SK-N-SH (cell line): Measurements from ENCODE around the gene KRTAP5-11. TPM values are rescaled to one million over a fixed set of nuclear protein-coding genes. Genes with fewer than 3 reads are reported as not detected.
"Not testable (repeated sequence)": the region's sequence is repeated elsewhere in the genome, so short reads cannot be mapped to it uniquely, and the experiment has no call there.

Source experiments
- CTCF ChIA-PET: fragments of 300-600, 350-600 bp; formaldehyde crosslinking; extraction: SDS; loops from one replicate; lab custom pipeline; 2021; lab: Yijun Ruan, JAX
- POLR2A ChIA-PET: fragments of 350-600 bp; sonication (Branson Sonifier 250); formaldehyde crosslinking; extraction: SDS; loops from one replicate; lab custom pipeline; 2020; ENCODE audit warnings: antibody characterized with exemption, inconsistent platforms; lab: Yijun Ruan, JAX
- DNase-seq: peaks from one replicate; pipeline ENCODE4 v3.0.0; 2012
- H2AFZ ChIP-seq: fragments of 200-600 bp; sonication (generic); 2 replicates; pipeline ENCODE4 v1.8.1; 2016; ENCODE audit warnings: antibody characterized with exemption, mild to moderate bottlenecking, low read depth
- H3F3A ChIP-seq: fragments of 200-600 bp; sonication (generic); replicated peaks from 2 replicates; pipeline ENCODE3; 2016; ENCODE audit warnings: antibody characterized with exemption, mild to moderate bottlenecking; ENCODE audit not compliant: insufficient read depth
- H3K27ac ChIP-seq, 2 experiments: fragments of 200-500 bp in 1 of 2; fragments of 200-600 bp in 1 of 2; sonication (Bioruptor generic) in 1 of 2; sonication (generic), shearing (Covaris generic) in 1 of 2; 2 replicates each; pipeline versions ENCODE4 v1.5.1 to v1.6.1; 2014 to 2016; ENCODE audit warnings: low read depth in 2 of 2, inconsistent platforms in 1 of 2, low read length in 1 of 2, mild to moderate bottlenecking in 1 of 2, mixed read lengths in 1 of 2
- H3K27me3 ChIP-seq: fragments of 200-600 bp; sonication (generic), shearing (Covaris generic); 2 replicates; pipeline ENCODE4 v1.6.1; 2016; ENCODE audit warnings: mixed run types; ENCODE audit not compliant: insufficient read depth
- H3K36me3 ChIP-seq, 2 experiments: fragments of 200-500 bp in 1 of 2; fragments of 200-600 bp in 1 of 2; sonication (Bioruptor generic) in 1 of 2; sonication (generic) in 1 of 2; replicated peaks in 1 of 2; 2 replicates each; pipeline versions ENCODE3 to v1.5.1; 2014 to 2016; ENCODE audit warnings: low read length in 1 of 2, mild to moderate bottlenecking in 1 of 2; ENCODE audit not compliant: insufficient read depth in 2 of 2, control insufficient read depth in 1 of 2
- H3K4me1 ChIP-seq, 2 experiments: fragments of 200-500 bp in 1 of 2; fragments of 200-600 bp in 1 of 2; sonication (Bioruptor generic) in 1 of 2; sonication (generic), shearing (Covaris generic) in 1 of 2; 2 replicates each; pipeline versions ENCODE4 v1.5.1 to v1.6.1; 2014 to 2016; ENCODE audit warnings: low read depth in 1 of 2, low read length in 1 of 2, mixed run types in 1 of 2; ENCODE audit not compliant: insufficient read depth in 2 of 2, control insufficient read depth in 1 of 2
- H3K4me2 ChIP-seq: fragments of 200-600 bp; sonication (generic), shearing (Covaris generic); 2 replicates; pipeline ENCODE4 v1.6.1; 2017; ENCODE audit warnings: mixed run types
- H3K4me3 ChIP-seq, 2 experiments: fragments of 200-500 bp in 1 of 2; fragments of 200-600 bp in 1 of 2; sonication (Bioruptor generic) in 1 of 2; sonication (generic), shearing (Covaris generic) in 1 of 2; 2 replicates each; pipeline versions ENCODE4 v1.5.1 to v1.8.1; 2014 to 2016; ENCODE audit warnings: low read depth in 2 of 2, inconsistent platforms in 1 of 2, low read length in 1 of 2, mild to moderate bottlenecking in 1 of 2, mixed read lengths in 1 of 2, moderate library complexity in 1 of 2
- H3K79me2 ChIP-seq: fragments of 200-600 bp; sonication (generic); 2 replicates; pipeline ENCODE4 v1.8.1; 2017; ENCODE audit warnings: mild to moderate bottlenecking; ENCODE audit not compliant: insufficient read depth
- H3K9ac ChIP-seq: fragments of 200-600 bp; sonication (generic); 2 replicates; pipeline ENCODE4 v1.6.1; 2017; ENCODE audit warnings: mixed run types
- H3K9me2 ChIP-seq: fragments of 200-600 bp; sonication (generic); 2 replicates; pipeline ENCODE4 v1.6.1; 2017; ENCODE audit warnings: mixed run types
- H3K9me3 ChIP-seq: fragments of 200-600 bp; sonication (generic); 2 replicates; pipeline ENCODE4 v1.6.1; 2017; ENCODE audit warnings: mixed run types, mild to moderate bottlenecking, moderate library complexity
- H4K20me1 ChIP-seq: fragments of 200-600 bp; sonication (generic); 2 replicates; pipeline ENCODE4 v1.6.1; 2017; ENCODE audit warnings: mild to moderate bottlenecking, mixed run types; ENCODE audit not compliant: insufficient read depth
- CHD2 ChIP-seq: fragments of 150-350 bp; IDR thresholded peaks from 2 replicates; pipeline ENCODE4 v1.6.1; 2018; ENCODE audit warnings: low read length; ENCODE audit not compliant: partially characterized antibody
- ELF1 ChIP-seq: IDR thresholded peaks from 2 replicates; pipeline ENCODE4 v1.4.0; 2012
- MXI1 ChIP-seq: IDR thresholded peaks from 2 replicates; pipeline ENCODE4 v1.6.1; 2012; ENCODE audit warnings: mild to moderate bottlenecking, low read depth, low read length, improper control_type of control experiment
- NRF1 ChIP-seq: IDR thresholded peaks from 2 replicates; pipeline ENCODE4 v1.6.1; 2012; ENCODE audit warnings: low read depth, mild to moderate bottlenecking, low read length
- RAD21 ChIP-seq: IDR thresholded peaks from 2 replicates; pipeline ENCODE4 v1.6.1; 2012; ENCODE audit warnings: mild to moderate bottlenecking, low read length
- RCOR1 ChIP-seq: fragments of 150-350 bp; IDR thresholded peaks from 2 replicates; pipeline ENCODE4 v1.6.1; 2017; ENCODE audit warnings: antibody characterized with exemption, low read length
- SIN3A ChIP-seq: IDR thresholded peaks from 2 replicates; pipeline ENCODE4 v1.6.1; 2012; ENCODE audit warnings: low read depth, mild to moderate bottlenecking, low read length, moderate library complexity, borderline replicate concordance
- ZBTB33 ChIP-seq: IDR thresholded peaks from 2 replicates; pipeline ENCODE4 v1.4.0; 2012; ENCODE audit warnings: low read depth, borderline replicate concordance
- WGBS: methylation state at CpG from one replicate; pipeline ENCODE4 v1.1.6; 2017; ENCODE audit warnings: low lambda C conversion rate; 5-methylcytosine and 5-hydroxymethylcytosine counted together
- polyA plus RNA-seq, 3 experiments: library from polyadenylated mRNA; depleted of rRNA; stranded (reverse); fragments of >200 nt; gene quantifications; 2 replicates each; pipeline ENCODE4 v1.2.3, GENCODE V29; 2012

KRTAP5-11 gene
- polyA plus RNA-seq, 1 of the 3 experiments (the other 2 are of a cell fraction): not detected

- POLR2A ChIA-PET: no interaction called here
- Histone ChIP-seq H3K79me2 (no peaks in the 10 kb centered on the region), H3K27me3 (no peaks in the 10 kb centered on the region), H3K27ac (no peak overlapping the region), H4K20me1 (no peaks in the 10 kb centered on the region), H3K4me1 (peaks cover 0 to 5% of the 10 kb centered on the region in 2 experiments; a peak in 1 of 4 replicates), H3K9me3 (no peaks in the 10 kb centered on the region), H2AFZ (no peak overlapping the region), H3K9ac (no peak overlapping the region), H3K4me3 (no peak overlapping the region), H3K4me2 (no peak overlapping the region), H3K36me3 (no peaks in the 10 kb centered on the region), H3F3A (no peaks in the 10 kb centered on the region), H3K9me2 (no peaks in the 10 kb centered on the region)
- DNase-seq: no peak
- no peak for TF ChIP-seq ELF1
- TF ChIP-seq SIN3A: no peak
- no peak for TF ChIP-seq ZBTB33
- no peak for TF ChIP-seq RAD21
- no peak for TF ChIP-seq RCOR1
- TF ChIP-seq MXI1: no peak
- no peak for TF ChIP-seq CHD2
- no peak for TF ChIP-seq NRF1
- WGBS: 51% methylated on average over 7 of the region's 7 CpGs
- CTCF ChIA-PET: no interaction called here
These were observed 5.1 kb downstream of the KRTAP5-11 start for GRCh38 chr11:71577469-71578004.

DNA sequence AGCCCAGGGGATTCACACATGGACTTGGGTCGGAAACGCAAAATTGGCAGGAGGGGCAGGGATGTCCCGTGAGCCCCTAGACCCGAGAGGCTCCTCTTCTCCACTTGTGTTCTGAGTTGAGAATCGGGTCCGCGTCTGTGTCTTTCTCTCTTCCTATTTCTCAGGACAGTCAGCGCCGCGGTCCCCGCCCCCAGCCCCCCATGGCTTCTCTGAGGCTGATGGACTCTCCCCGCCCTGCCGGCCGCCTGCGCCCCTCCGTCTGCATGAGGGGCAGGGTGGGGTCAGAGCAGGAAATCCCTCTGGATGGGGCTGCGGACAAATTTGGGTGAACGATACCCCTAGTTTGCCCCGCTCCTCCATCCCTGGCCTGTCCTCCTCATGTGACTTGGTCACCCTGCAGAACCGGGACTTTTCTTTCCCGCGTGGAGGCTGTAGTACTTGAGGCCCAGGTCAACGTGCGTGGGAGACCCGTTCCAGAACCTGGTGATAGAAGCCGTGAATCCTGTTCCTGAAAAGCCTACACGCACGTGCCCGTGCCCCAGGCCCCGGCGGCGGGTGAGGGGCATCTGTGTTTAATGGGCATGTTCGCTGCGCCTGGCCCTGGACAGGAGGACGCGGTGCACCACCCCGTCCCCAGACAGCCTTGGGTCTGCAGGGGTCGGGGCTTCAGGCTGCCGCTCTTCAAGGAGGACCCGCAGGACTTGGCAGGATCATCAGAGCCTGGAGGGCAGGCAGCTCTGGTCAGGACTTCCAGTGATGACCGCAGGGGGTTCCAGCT, 5.8 kb downstream of the KRTAP5-11 start:
- POLR2A ChIA-PET, H3K4me3 ChIP-seq, H3K9me2 ChIP-seq, H3K9me3 ChIP-seq, H3K9ac ChIP-seq, H3K4me1 ChIP-seq, H3K36me3 ChIP-seq, H3K79me2 ChIP-seq, H3K4me2 ChIP-seq, H3K27ac ChIP-seq, H3K27me3 ChIP-seq, H3F3A ChIP-seq, H2AFZ ChIP-seq, DNase-seq, H4K20me1 ChIP-seq: not testable (repeated sequence)
- 72% methylated on average over 27 of the region's 41 CpGs for WGBS
- CTCF ChIA-PET: interaction anchor here (3.4 kb wide), 1 partner anchor 13 kb away, joined by 13 read pairs; no protein-coding TSS in a partner anchor
